ENCODE results near the gene SLC7A5.

GRCh38 chr16:87917503-87917902 is 48.2 kb upstream of the SLC7A5 start:
- TF ChIP-seq ZNF133 (tag by site-specific recombination; IDR thresholded peaks at IDR 0.05) (no peak), PRDM1 (tag by site-specific recombination; IDR thresholded peaks at IDR 0.05) (no peak), CTCF (tag by site-specific recombination; IDR thresholded peaks at IDR 0.05) (no peak), YY1 (tag by site-specific recombination; IDR thresholded peaks at IDR 0.05) (no peak)
